Heart left ventricle (tissue), 16 donors: ENCODE data around the gene CCDC178. TPM values are rescaled to one million over a fixed set of nuclear protein-coding genes. Genes with fewer than 3 reads are reported as not detected.
"Not testable (repeated sequence)": the region's sequence is repeated elsewhere in the genome, so short reads cannot be mapped to it uniquely, and the experiment has no call there.

Experiments used
- ATAC-seq, 4 donors: fragments of 200-7000 bp; cut with Tn5 transposase; one replicate each; pipeline ENCODE4 v1.9.1; 2020 to 2022; ENCODE audit warnings: moderate library complexity in 4 of 4, mild to moderate bottlenecking in 3 of 4, moderate number of reproducible peaks in 1 of 4
- DNase-seq, 5 donors: peaks; one replicate each; pipeline ENCODE4 v3.0.0-alpha.2; 2020
- H3K27ac ChIP-seq, 12 donors: fragments of 200-600 bp; sonication (generic) in 4 of 12; one replicate each; pipeline versions ENCODE4 v1.5.0 to v1.8.0; 2016 to 2022; ENCODE audit warnings: mild to moderate bottlenecking in 2 of 12
- H3K27me3 ChIP-seq, 9 donors: fragments of 200-600 bp; sonication (generic) in 2 of 9; one replicate each; pipeline versions ENCODE4 v1.5.1 to v1.8.0; 2016 to 2022; ENCODE audit warnings: mild to moderate bottlenecking in 3 of 9
- H3K36me3 ChIP-seq, 9 donors: fragments of 200-600 bp; sonication (generic) in 2 of 9; one replicate each; pipeline versions ENCODE4 v1.5.0 to v1.8.0; 2018 to 2022; ENCODE audit warnings: mild to moderate bottlenecking in 2 of 9
- H3K4me1 ChIP-seq, 12 donors: fragments of 200-600 bp; sonication (generic) in 4 of 12; one replicate each; pipeline versions ENCODE4 v1.5.0 to v1.8.0; 2016 to 2022; ENCODE audit warnings: mild to moderate bottlenecking in 3 of 12
- H3K4me3 ChIP-seq, 12 donors: fragments of 200-600 bp; sonication (generic) in 4 of 12; one replicate each; pipeline versions ENCODE4 v1.5.0 to v1.8.0; 2017 to 2022; ENCODE audit warnings: mild to moderate bottlenecking in 9 of 12, moderate library complexity in 4 of 12
- H3K9me3 ChIP-seq, 12 donors: fragments of 200-600 bp; sonication (generic) in 4 of 12; one replicate each; pipeline versions ENCODE4 v1.5.0 to v1.8.0; 2016 to 2022; ENCODE audit warnings: mild to moderate bottlenecking in 1 of 12
- POLR2A ChIP-seq, 2 donors: fragments of 450-650 bp; IDR thresholded peaks; one replicate each; pipeline ENCODE4 v1.6.1; 2017; ENCODE audit warnings: antibody characterized with exemption in 2 of 2, mild to moderate bottlenecking in 2 of 2, moderate library complexity in 2 of 2
- WGBS, 4 donors: extraction: QIAGEN DNeasy Blood & Tissue Kit in 2 of 4; methylation state at CpG; one replicate each; pipeline versions ENCODE4 v1.1.5 to v1.1.7; 2013 to 2018; 5-methylcytosine and 5-hydroxymethylcytosine counted together
- intact Hi-C, 10 donors: fragments of 100-400 bp; cut with DNase I; formaldehyde crosslinking; loops; one replicate each; pipeline versions ENCODE4 v1.11.1 to v1.14.2; 2022
- polyA plus RNA-seq, 2 donors: library from polyadenylated mRNA; stranded (reverse); fragments of 200-250 nt; gene quantifications; one replicate each; pipeline ENCODE4 v1.2.3, GENCODE V29; 2013
- total RNA-seq, 9 donors: library from RNA; depleted of rRNA in 2 of 9; stranded (reverse); fragments of >200 nt in 2 of 9; fragmentation: NEBNext Ultra II Directional in 3 of 9; extraction: Animal tissue kit (Norgen Biotek cat#: 25700) in 3 of 9; gene quantifications; one replicate each; pipeline versions ENCODE4 v1.1.0 to v1.2.4, GENCODE V29; 2016 to 2023
- TF ChIP-seq, protein P1 (sequence below), 12 donors: fragments of 200-600 bp; sonication (generic) in 4 of 12; IDR thresholded peaks; one replicate each; pipeline versions ENCODE4 v1.5.0 to v1.8.0; 2018 to 2022; ENCODE audit warnings: antibody characterized with exemption in 12 of 12, mild to moderate bottlenecking in 5 of 12
- donor health status: ischemic (EF 13 %, LVEDD 7.1; RV severe dilation, severe dysfunction).
- donor health status: healthy with polysubstance abuse.
- donor health status: DM: no; HTN: yes; CAD: no.
- donor health status: DM: no; HTN: no; CAD: no.
- donor health status: ischemic (EF 25% LVEDD 6.9; RV normal size, moderate dysfunction).
- donor health status: ischemic (EF 25% LVEDD 5.7; RV mildly dilated, moderate dysfunction).
- donor health status: healthy.
- donor health status: DM: yes; HTN: yes; CAD: no.
- donor health status: ischemic (EF 35%, LVEDD 5.7; RV mildly dilated, moderate dysfunction).
- donor health status: nonischemic (EF 11% LVEDD 7.7; RV severe dilation, severe dysfunction).
- donor health status: DM: yes; HTN: yes; CAD: no.
- donor health status: PGD.
- donor health status: ischemic (EF 29% LVEDD 5.4; RV normal size, mild dysfunction).
- donor health status: nonischemic (EF 23%, LVEDD 6.1; RV moderate dilation, normal function).

The CCDC178 gene
- total and polyA plus RNA-seq, 11 donors, result 0.23 to 1.00 (median 0.41) TPM; not detected in 3

DNA sequence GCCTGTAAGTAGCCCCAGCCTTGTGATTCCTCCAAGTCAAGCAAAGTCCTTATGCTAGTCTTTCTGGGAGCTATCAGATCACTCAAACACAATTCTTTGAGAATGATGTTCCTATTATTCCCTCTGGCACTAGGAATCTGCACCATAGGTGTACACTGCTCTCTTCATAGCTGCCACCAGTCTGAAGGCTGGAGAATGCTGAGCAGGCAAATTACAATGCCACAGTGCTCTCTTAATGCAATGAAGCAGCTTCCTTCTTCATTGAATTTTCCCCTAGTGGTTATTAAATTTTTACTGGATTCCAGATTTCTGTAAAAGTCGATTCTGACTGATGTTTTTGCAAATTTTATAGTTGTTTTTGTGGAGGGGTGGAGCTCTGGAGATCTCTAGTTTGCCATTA lies 84.8 kb downstream of the CCDC178 start:
- Histone ChIP-seq H3K4me3 (no peak overlapping the region), H3K27ac (no peak overlapping the region), H3K36me3 (no peaks in the 10 kb centered on the region), H3K9me3 (peaks cover 0 to 22% (median 2%) of the 10 kb centered on the region in 12 donors), H3K4me1 (no peaks in the 10 kb centered on the region), H3K27me3 (no peaks in the 10 kb centered on the region)
- no peak for DNase-seq
- TF ChIP-seq, protein P1, sequence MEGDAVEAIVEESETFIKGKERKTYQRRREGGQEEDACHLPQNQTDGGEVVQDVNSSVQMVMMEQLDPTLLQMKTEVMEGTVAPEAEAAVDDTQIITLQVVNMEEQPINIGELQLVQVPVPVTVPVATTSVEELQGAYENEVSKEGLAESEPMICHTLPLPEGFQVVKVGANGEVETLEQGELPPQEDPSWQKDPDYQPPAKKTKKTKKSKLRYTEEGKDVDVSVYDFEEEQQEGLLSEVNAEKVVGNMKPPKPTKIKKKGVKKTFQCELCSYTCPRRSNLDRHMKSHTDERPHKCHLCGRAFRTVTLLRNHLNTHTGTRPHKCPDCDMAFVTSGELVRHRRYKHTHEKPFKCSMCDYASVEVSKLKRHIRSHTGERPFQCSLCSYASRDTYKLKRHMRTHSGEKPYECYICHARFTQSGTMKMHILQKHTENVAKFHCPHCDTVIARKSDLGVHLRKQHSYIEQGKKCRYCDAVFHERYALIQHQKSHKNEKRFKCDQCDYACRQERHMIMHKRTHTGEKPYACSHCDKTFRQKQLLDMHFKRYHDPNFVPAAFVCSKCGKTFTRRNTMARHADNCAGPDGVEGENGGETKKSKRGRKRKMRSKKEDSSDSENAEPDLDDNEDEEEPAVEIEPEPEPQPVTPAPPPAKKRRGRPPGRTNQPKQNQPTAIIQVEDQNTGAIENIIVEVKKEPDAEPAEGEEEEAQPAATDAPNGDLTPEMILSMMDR (IDR thresholded peaks at IDR 0.05), result no peak
- TF ChIP-seq POLR2A (IDR thresholded peaks at IDR 0.05), result no peak
- intact Hi-C loops, result no loop called here
- WGBS, 4 donors, result 49 to 64% (median 53%) methylated on average over 1 of the region's 1 CpG
- no peak for ATAC-seq

DNA sequence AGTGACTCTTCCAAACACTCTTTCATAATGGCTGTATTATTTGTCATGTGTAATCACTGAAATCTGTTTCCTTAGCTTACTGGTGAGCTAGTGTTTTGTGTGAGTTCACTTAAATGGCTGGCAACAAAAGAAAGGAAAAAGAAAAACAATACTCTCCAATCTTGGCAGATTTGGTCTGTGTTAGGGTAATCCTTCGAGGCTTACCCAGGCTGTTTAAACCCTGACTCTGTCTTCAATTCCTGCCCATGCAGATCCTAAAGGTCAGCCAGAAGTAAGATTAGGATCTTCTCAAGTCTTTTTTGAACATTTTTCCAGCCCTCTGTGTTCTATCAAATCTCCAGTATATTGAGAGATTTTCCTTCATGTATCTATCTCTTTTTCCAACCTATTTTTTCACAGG lies 85.3 kb downstream of the CCDC178 start:
- Histone ChIP-seq H3K27ac (no peak overlapping the region), H3K9me3 (peaks cover 0 to 17% (median 1%) of the 10 kb centered on the region in 12 donors), H3K27me3 (no peaks in the 10 kb centered on the region), H3K36me3 (no peaks in the 10 kb centered on the region), H3K4me1 (no peaks in the 10 kb centered on the region), H3K4me3 (no peak overlapping the region)
- ATAC-seq (no peak), DNase-seq (no peak)
- WGBS, 4 donors, result 52 to 78% (median 72%) methylated on average over 1 of the region's 1 CpG
- TF ChIP-seq, protein P1 (IDR thresholded peaks at IDR 0.05), result no peak
- TF ChIP-seq POLR2A (IDR thresholded peaks at IDR 0.05), result no peak
- intact Hi-C loops, result no loop called here

DNA sequence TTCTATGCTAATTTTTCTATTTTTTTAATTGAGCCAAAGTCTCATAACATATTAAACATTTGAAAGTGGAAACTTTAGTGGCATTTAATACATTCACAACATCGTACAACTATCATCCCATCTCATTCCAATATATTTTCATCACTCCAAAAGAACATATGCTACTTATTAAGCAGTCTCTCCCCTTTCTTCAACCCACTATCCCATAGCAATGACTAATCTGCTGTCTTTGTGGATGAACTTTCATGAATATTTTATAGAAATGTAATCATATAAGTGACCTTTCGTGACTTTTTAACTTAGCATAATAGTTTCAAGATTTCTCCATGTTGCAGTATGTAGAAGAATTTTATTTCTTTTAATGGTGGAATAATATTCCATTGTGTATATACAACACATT lies 90.3 kb downstream of the CCDC178 start:
- no peaks in the 10 kb centered on the region for H3K4me1 ChIP-seq
- H3K27me3 ChIP-seq, result no peaks in the 10 kb centered on the region
- 73 to 85% (median 76%) methylated on average over 2 of the region's 2 CpGs for WGBS, 4 donors
- no peaks in the 10 kb centered on the region for H3K36me3 ChIP-seq
- DNase-seq (no peak), ATAC-seq (no peak)
- intact Hi-C loops, result no loop called here
- H3K9me3 ChIP-seq, result peaks cover 0 to 15% (median 0%) of the 10 kb centered on the region in 12 donors
- TF ChIP-seq, protein P1 (IDR thresholded peaks at IDR 0.05), result no peak
- TF ChIP-seq POLR2A (IDR thresholded peaks at IDR 0.05), result no peak
- H3K4me3 ChIP-seq, result no peak overlapping the region
- H3K27ac ChIP-seq, result no peak overlapping the region

DNA sequence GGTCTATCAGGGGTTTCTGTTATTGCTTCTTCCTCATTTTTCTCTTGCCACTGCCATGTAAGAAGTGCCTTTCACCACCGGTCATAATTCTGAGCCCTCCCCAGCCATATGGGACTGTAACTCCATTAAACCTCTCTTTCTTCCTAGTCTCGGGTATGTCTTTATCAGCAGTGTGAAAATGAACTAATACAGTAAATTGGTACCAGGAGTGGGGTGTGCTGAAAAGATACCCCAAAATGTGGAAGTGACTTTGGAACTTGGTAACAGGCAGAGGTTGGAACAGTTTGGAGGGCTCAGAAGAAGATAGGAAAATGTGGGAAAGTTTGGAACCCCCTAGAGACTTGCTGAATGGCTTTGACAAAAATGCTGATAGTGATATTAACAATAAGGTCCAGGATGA lies 100.8 kb downstream of the CCDC178 start:
- H3K27me3 ChIP-seq, ATAC-seq, H3K4me1 ChIP-seq, H3K36me3 ChIP-seq, H3K27ac ChIP-seq, H3K4me3 ChIP-seq, DNase-seq: not testable (repeated sequence)
- 72 to 88% (median 77%) methylated on average over 2 of the region's 2 CpGs for WGBS, 4 donors
- intact Hi-C loops, result loop anchor here in 1 of 10 donors (10.0 kb wide), 1 partner anchor 65 kb away; no protein-coding TSS in a partner anchor
- H3K9me3 ChIP-seq, result peaks cover 0 to 30% (median 11%) of the 10 kb centered on the region in 12 donors

DNA sequence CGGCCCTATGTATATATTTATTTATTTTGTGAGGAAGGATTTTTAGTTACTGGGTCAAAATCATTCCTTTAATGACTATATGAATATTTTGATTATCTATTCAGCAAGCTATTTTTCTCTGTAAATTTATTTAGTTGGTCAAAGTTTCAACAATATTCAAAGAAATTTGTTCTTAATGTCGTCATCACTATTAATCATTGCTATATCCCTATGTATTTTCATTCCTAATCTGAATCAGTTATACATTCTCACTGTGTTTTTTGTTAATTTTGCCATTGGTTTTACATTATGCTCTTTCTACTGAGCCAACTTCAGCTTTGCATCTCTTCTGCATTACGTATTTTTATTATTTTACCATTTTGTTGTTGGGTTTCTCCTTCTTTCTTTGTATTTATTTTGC lies 105.7 kb downstream of the CCDC178 start:
- Histone ChIP-seq H3K9me3 (peaks cover 0 to 19% (median 2%) of the 10 kb centered on the region in 12 donors), H3K4me3 (no peak overlapping the region), H3K4me1 (no peaks in the 10 kb centered on the region), H3K27me3 (no peaks in the 10 kb centered on the region), H3K27ac (no peak overlapping the region), H3K36me3 (no peaks in the 10 kb centered on the region)
- intact Hi-C loops, result no loop called here
- 53 to 66% (median 61%) methylated on average over 3 of the region's 3 CpGs for WGBS, 4 donors
- TF ChIP-seq POLR2A (IDR thresholded peaks at IDR 0.05), result no peak
- TF ChIP-seq, protein P1 (IDR thresholded peaks at IDR 0.05), result no peak
- no peak for ATAC-seq
- DNase-seq, result no peak
